Measurements from ENCODE around the gene CDHR2. TPM values are rescaled to one million over a fixed set of nuclear protein-coding genes. Genes with fewer than 3 reads are reported as not detected.

CDHR2 gene
- polyA plus RNA-seq, 1 experiment = not detected

- DNase-seq (ENCODE audit: low read depth) = no peak
- POLR2A ChIA-PET = no interaction called here
- CTCF ChIA-PET = interaction anchor here (1.4 kb wide), 1 partner anchor 69 kb away, joined by 3 read pairs; no protein-coding TSS in a partner anchor
- no peak overlapping the region for H3K4me3 ChIP-seq (ENCODE audit: low read depth, low read length)
- H3K27me3 ChIP-seq (ENCODE audit: control insufficient read depth, insufficient read depth, low read length) = no peaks in the 10 kb centered on the region
- no peaks in the 10 kb centered on the region for H3K36me3 ChIP-seq (ENCODE audit: control insufficient read depth, insufficient read depth, low read length)
- TF ChIP-seq CTCF (IDR thresholded peaks at IDR 0.05; ENCODE audit: insufficient read depth, low read depth, low read length) = no peak
These were observed 32.0 kb upstream of the CDHR2 start for GRCh38 chr5:176517053-176517661.

GRCh38 chr5:176519810-176520720 lies 29.1 kb upstream of the CDHR2 start:
- Histone ChIP-seq H3K27me3 (ENCODE audit: control insufficient read depth, insufficient read depth, low read length) (no peaks in the 10 kb centered on the region), H3K36me3 (ENCODE audit: control insufficient read depth, insufficient read depth, low read length) (no peaks in the 10 kb centered on the region), H3K4me3 (ENCODE audit: low read depth, low read length) (no peak overlapping the region)
- TF ChIP-seq CTCF (IDR thresholded peaks at IDR 0.05; ENCODE audit: insufficient read depth, low read depth, low read length) = no peak
- POLR2A ChIA-PET = no interaction called here
- CTCF ChIA-PET = interaction anchor here (0.9 kb wide), 1 partner anchor 9 kb away, joined by 3 read pairs; no protein-coding TSS in a partner anchor
- DNase-seq (ENCODE audit: low read depth) = no peak

GRCh38 chr5:176521286-176521685 lies 27.9 kb upstream of the CDHR2 start:
- no peaks in the 10 kb centered on the region for H3K36me3 ChIP-seq (ENCODE audit: control insufficient read depth, insufficient read depth, low read length)
- ChIA-PET POLR2A (no interaction called here), CTCF (interaction anchor here (0.6 kb wide), 1 partner anchor 13 kb away, joined by 3 read pairs; no protein-coding TSS in a partner anchor)
- no peak overlapping the region for H3K4me3 ChIP-seq (ENCODE audit: low read depth, low read length)
- no peak for TF ChIP-seq CTCF (IDR thresholded peaks at IDR 0.05; ENCODE audit: insufficient read depth, low read depth, low read length)
- no peaks in the 10 kb centered on the region for H3K27me3 ChIP-seq (ENCODE audit: control insufficient read depth, insufficient read depth, low read length)
- no peak for DNase-seq (ENCODE audit: low read depth)

GRCh38 chr5:176521699-176522263 lies 27.4 kb upstream of the CDHR2 start:
- no peak overlapping the region for H3K4me3 ChIP-seq (ENCODE audit: low read depth, low read length)
- TF ChIP-seq CTCF (IDR thresholded peaks at IDR 0.05; ENCODE audit: insufficient read depth, low read depth, low read length) = no peak
- POLR2A ChIA-PET = no interaction called here
- CTCF ChIA-PET = interaction anchor here (0.6 kb wide), 1 partner anchor 13 kb away, joined by 3 read pairs; no protein-coding TSS in a partner anchor
- no peaks in the 10 kb centered on the region for H3K27me3 ChIP-seq (ENCODE audit: control insufficient read depth, insufficient read depth, low read length)
- no peaks in the 10 kb centered on the region for H3K36me3 ChIP-seq (ENCODE audit: control insufficient read depth, insufficient read depth, low read length)
- DNase-seq (ENCODE audit: low read depth) = no peak

GRCh38 chr5:176524138-176524537 lies 25.0 kb upstream of the CDHR2 start:
- CTCF ChIA-PET = no interaction called here
- H3K36me3 ChIP-seq (ENCODE audit: control insufficient read depth, insufficient read depth, low read length) = peaks cover 13% of the 10 kb centered on the region
- no peak for TF ChIP-seq CTCF (IDR thresholded peaks at IDR 0.05; ENCODE audit: insufficient read depth, low read depth, low read length)
- H3K4me3 ChIP-seq (ENCODE audit: low read depth, low read length) = no peak overlapping the region
- H3K27me3 ChIP-seq (ENCODE audit: control insufficient read depth, insufficient read depth, low read length) = no peaks in the 10 kb centered on the region
- POLR2A ChIA-PET = no interaction called here
- DNase-seq (ENCODE audit: low read depth) = no peak

Data from BJ (cell line).